SK-N-SH (cell line): Measurements from ENCODE around the gene PDILT. TPM values are rescaled to one million over a fixed set of nuclear protein-coding genes. Genes with fewer than 3 reads are reported as not detected.
"Not testable (repeated sequence)": the region's sequence is repeated elsewhere in the genome, so short reads cannot be mapped to it uniquely, and the experiment has no call there.

Experiments
- CTCF ChIA-PET: fragments of 300-600, 350-600 bp; formaldehyde crosslinking; extraction: SDS; loops from one replicate; lab custom pipeline; 2021; lab: Yijun Ruan, JAX
- POLR2A ChIA-PET: fragments of 350-600 bp; sonication (Branson Sonifier 250); formaldehyde crosslinking; extraction: SDS; loops from one replicate; lab custom pipeline; 2020; ENCODE audit warnings: antibody characterized with exemption, inconsistent platforms; lab: Yijun Ruan, JAX
- DNase-seq: peaks from one replicate; pipeline ENCODE4 v3.0.0; 2012
- H2AFZ ChIP-seq: fragments of 200-600 bp; sonication (generic); 2 replicates; pipeline ENCODE4 v1.8.1; 2016; ENCODE audit warnings: antibody characterized with exemption, mild to moderate bottlenecking, low read depth
- H3F3A ChIP-seq: fragments of 200-600 bp; sonication (generic); replicated peaks from 2 replicates; pipeline ENCODE3; 2016; ENCODE audit warnings: antibody characterized with exemption, mild to moderate bottlenecking; ENCODE audit not compliant: insufficient read depth
- H3K27ac ChIP-seq, 2 experiments: fragments of 200-500 bp in 1 of 2; fragments of 200-600 bp in 1 of 2; sonication (Bioruptor generic) in 1 of 2; sonication (generic), shearing (Covaris generic) in 1 of 2; 2 replicates each; pipeline versions ENCODE4 v1.5.1 to v1.6.1; 2014 to 2016; ENCODE audit warnings: low read depth in 2 of 2, inconsistent platforms in 1 of 2, low read length in 1 of 2, mild to moderate bottlenecking in 1 of 2, mixed read lengths in 1 of 2
- H3K27me3 ChIP-seq: fragments of 200-600 bp; sonication (generic), shearing (Covaris generic); 2 replicates; pipeline ENCODE4 v1.6.1; 2016; ENCODE audit warnings: mixed run types; ENCODE audit not compliant: insufficient read depth
- H3K36me3 ChIP-seq, 2 experiments: fragments of 200-500 bp in 1 of 2; fragments of 200-600 bp in 1 of 2; sonication (Bioruptor generic) in 1 of 2; sonication (generic) in 1 of 2; replicated peaks in 1 of 2; 2 replicates each; pipeline versions ENCODE3 to v1.5.1; 2014 to 2016; ENCODE audit warnings: low read length in 1 of 2, mild to moderate bottlenecking in 1 of 2; ENCODE audit not compliant: insufficient read depth in 2 of 2, control insufficient read depth in 1 of 2
- H3K4me1 ChIP-seq, 2 experiments: fragments of 200-500 bp in 1 of 2; fragments of 200-600 bp in 1 of 2; sonication (Bioruptor generic) in 1 of 2; sonication (generic), shearing (Covaris generic) in 1 of 2; 2 replicates each; pipeline versions ENCODE4 v1.5.1 to v1.6.1; 2014 to 2016; ENCODE audit warnings: low read depth in 1 of 2, low read length in 1 of 2, mixed run types in 1 of 2; ENCODE audit not compliant: insufficient read depth in 2 of 2, control insufficient read depth in 1 of 2
- H3K4me2 ChIP-seq: fragments of 200-600 bp; sonication (generic), shearing (Covaris generic); 2 replicates; pipeline ENCODE4 v1.6.1; 2017; ENCODE audit warnings: mixed run types
- H3K4me3 ChIP-seq, 2 experiments: fragments of 200-500 bp in 1 of 2; fragments of 200-600 bp in 1 of 2; sonication (Bioruptor generic) in 1 of 2; sonication (generic), shearing (Covaris generic) in 1 of 2; 2 replicates each; pipeline versions ENCODE4 v1.5.1 to v1.8.1; 2014 to 2016; ENCODE audit warnings: low read depth in 2 of 2, inconsistent platforms in 1 of 2, low read length in 1 of 2, mild to moderate bottlenecking in 1 of 2, mixed read lengths in 1 of 2, moderate library complexity in 1 of 2
- H3K79me2 ChIP-seq: fragments of 200-600 bp; sonication (generic); 2 replicates; pipeline ENCODE4 v1.8.1; 2017; ENCODE audit warnings: mild to moderate bottlenecking; ENCODE audit not compliant: insufficient read depth
- H3K9ac ChIP-seq: fragments of 200-600 bp; sonication (generic); 2 replicates; pipeline ENCODE4 v1.6.1; 2017; ENCODE audit warnings: mixed run types
- H3K9me2 ChIP-seq: fragments of 200-600 bp; sonication (generic); 2 replicates; pipeline ENCODE4 v1.6.1; 2017; ENCODE audit warnings: mixed run types
- H3K9me3 ChIP-seq: fragments of 200-600 bp; sonication (generic); 2 replicates; pipeline ENCODE4 v1.6.1; 2017; ENCODE audit warnings: mixed run types, mild to moderate bottlenecking, moderate library complexity
- H4K20me1 ChIP-seq: fragments of 200-600 bp; sonication (generic); 2 replicates; pipeline ENCODE4 v1.6.1; 2017; ENCODE audit warnings: mild to moderate bottlenecking, mixed run types; ENCODE audit not compliant: insufficient read depth
- CHD2 ChIP-seq: fragments of 150-350 bp; IDR thresholded peaks from 2 replicates; pipeline ENCODE4 v1.6.1; 2018; ENCODE audit warnings: low read length; ENCODE audit not compliant: partially characterized antibody
- ELF1 ChIP-seq: IDR thresholded peaks from 2 replicates; pipeline ENCODE4 v1.4.0; 2012
- WGBS: methylation state at CpG from one replicate; pipeline ENCODE4 v1.1.6; 2017; ENCODE audit warnings: low lambda C conversion rate; 5-methylcytosine and 5-hydroxymethylcytosine counted together
- polyA plus RNA-seq, 3 experiments: library from polyadenylated mRNA; depleted of rRNA; stranded (reverse); fragments of >200 nt; gene quantifications; 2 replicates each; pipeline ENCODE4 v1.2.3, GENCODE V29; 2012
- TF ChIP-seq, protein P1 (sequence below): fragments of 200-600 bp; sonication (generic); IDR thresholded peaks from 2 replicates; pipeline ENCODE4 v1.6.1; 2017; ENCODE audit warnings: antibody characterized with exemption, mild to moderate bottlenecking, moderate library complexity
- TF ChIP-seq, protein P2 (sequence below): IDR thresholded peaks from 2 replicates; pipeline ENCODE4 v1.6.1; 2012; ENCODE audit warnings: mild to moderate bottlenecking, low read depth, low read length, moderate library complexity
- TF ChIP-seq, protein P3 (sequence below): fragments of 150-350 bp; IDR thresholded peaks from 2 replicates; pipeline ENCODE4 v1.6.1; 2017; ENCODE audit warnings: antibody characterized with exemption, low read length, low read depth, borderline replicate concordance

Gene PDILT
- polyA plus RNA-seq, 1 of the 3 experiments (the other 2 are of a cell fraction), result not detected

DNA sequence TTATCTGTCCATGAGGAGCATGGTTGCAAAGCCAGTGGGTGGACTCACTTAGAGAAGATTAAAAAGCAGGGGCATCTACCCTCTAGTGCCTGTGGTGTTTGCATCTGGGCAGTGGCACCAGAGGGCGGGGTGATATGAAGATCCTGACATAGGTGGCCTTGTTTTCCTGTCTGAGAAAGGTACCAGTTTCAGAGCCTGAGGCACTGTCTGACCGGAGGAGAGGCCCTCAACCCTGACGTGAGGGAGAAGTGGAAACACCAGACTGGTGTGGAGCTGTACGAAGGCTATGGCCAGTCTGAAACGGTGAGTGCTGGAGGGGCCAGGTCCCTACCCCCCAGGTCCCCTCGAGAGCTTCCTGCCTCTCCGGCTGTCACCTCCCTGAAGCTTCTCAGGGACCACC is 25.0 kb upstream of the PDILT start:
- H3K27ac ChIP-seq, H3K9me3 ChIP-seq, CTCF ChIA-PET, H3K4me2 ChIP-seq, H3K79me2 ChIP-seq, H3F3A ChIP-seq, H3K36me3 ChIP-seq, H3K4me3 ChIP-seq, DNase-seq, H3K4me1 ChIP-seq, H2AFZ ChIP-seq, H3K9me2 ChIP-seq, H3K27me3 ChIP-seq, H3K9ac ChIP-seq, POLR2A ChIA-PET, H4K20me1 ChIP-seq: not testable (repeated sequence)
- 13% methylated on average over 6 of the region's 7 CpGs for WGBS

DNA sequence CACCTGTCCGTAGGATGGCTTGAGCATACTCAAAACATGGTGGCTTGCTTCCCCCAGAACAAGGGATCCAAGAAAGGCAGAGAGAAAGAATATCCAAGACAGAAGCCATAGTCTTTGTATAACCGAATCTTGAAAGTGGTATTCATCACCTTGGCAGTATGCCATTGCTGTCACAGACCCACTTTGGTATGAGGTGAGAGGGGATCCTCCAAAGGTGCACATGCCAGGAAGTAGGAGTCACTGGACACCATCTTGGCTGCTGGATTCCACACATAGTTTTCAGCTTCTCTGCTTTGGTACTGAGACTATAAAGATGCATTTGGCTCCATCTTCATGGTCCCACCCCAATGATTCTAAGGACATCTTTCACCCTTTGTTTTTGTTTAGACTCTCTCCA is 22.9 kb upstream of the PDILT start:
- CTCF ChIA-PET, POLR2A ChIA-PET, H3K9me2 ChIP-seq, H3F3A ChIP-seq, H3K9me3 ChIP-seq, H2AFZ ChIP-seq, H3K79me2 ChIP-seq, H3K9ac ChIP-seq, H4K20me1 ChIP-seq, H3K36me3 ChIP-seq, H3K27ac ChIP-seq, H3K4me2 ChIP-seq, DNase-seq, H3K4me1 ChIP-seq, H3K27me3 ChIP-seq, H3K4me3 ChIP-seq: not testable (repeated sequence)
- WGBS, result 0% methylated on average over 2 of the region's 2 CpGs

DNA sequence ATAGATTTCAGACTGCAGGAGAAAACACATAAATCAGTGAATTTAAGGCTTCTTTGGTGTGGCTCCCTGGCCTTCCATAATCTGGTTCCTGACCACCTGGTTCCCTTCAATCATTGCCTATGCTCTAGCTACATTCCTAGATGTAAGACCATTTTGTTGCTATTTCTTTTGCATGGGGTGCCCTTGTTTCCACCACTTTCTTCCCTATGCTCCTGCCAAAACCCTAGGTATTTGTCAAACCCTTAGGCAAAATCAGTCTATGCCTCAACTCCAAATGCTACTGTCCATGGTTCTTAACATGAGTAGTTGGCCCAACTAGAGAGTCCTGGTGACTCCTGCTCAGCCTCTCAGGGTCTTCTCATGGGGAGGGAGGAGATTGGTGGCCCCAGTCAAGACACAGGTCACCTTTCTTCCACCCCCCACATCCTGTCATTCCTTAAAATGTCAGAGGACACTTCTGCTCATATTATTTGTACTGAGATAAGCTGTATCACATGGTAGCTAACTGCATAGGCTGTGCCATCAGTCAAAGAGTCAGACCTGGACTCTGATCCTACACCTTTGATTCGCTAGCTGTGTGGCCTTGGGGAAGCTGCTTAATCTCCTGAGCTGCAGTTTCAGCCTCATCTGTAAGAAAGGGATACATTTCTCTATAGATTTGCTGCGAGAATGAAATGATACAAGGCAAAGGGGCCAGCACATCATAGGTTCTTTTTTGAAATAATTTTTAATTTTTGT is 19.8 kb upstream of the PDILT start:
- no peak for DNase-seq
- Histone ChIP-seq H3F3A (no peaks in the 10 kb centered on the region), H3K79me2 (no peaks in the 10 kb centered on the region), H3K27me3 (no peaks in the 10 kb centered on the region), H3K9me2 (no peaks in the 10 kb centered on the region), H3K27ac (no peak overlapping the region), H3K4me2 (no peak overlapping the region), H3K9me3 (no peaks in the 10 kb centered on the region), H4K20me1 (no peaks in the 10 kb centered on the region), H3K4me1 (no peaks in the 10 kb centered on the region), H3K36me3 (no peaks in the 10 kb centered on the region), H3K9ac (no peak overlapping the region), H2AFZ (no peak overlapping the region), H3K4me3 (no peak overlapping the region)
- ChIA-PET CTCF (no interaction called here), POLR2A (no interaction called here)
- TF ChIP-seq ELF1 (no peak), CHD2 (no peak)
- TF ChIP-seq, protein P1, sequence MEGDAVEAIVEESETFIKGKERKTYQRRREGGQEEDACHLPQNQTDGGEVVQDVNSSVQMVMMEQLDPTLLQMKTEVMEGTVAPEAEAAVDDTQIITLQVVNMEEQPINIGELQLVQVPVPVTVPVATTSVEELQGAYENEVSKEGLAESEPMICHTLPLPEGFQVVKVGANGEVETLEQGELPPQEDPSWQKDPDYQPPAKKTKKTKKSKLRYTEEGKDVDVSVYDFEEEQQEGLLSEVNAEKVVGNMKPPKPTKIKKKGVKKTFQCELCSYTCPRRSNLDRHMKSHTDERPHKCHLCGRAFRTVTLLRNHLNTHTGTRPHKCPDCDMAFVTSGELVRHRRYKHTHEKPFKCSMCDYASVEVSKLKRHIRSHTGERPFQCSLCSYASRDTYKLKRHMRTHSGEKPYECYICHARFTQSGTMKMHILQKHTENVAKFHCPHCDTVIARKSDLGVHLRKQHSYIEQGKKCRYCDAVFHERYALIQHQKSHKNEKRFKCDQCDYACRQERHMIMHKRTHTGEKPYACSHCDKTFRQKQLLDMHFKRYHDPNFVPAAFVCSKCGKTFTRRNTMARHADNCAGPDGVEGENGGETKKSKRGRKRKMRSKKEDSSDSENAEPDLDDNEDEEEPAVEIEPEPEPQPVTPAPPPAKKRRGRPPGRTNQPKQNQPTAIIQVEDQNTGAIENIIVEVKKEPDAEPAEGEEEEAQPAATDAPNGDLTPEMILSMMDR, result no peak
- TF ChIP-seq, protein P2, sequence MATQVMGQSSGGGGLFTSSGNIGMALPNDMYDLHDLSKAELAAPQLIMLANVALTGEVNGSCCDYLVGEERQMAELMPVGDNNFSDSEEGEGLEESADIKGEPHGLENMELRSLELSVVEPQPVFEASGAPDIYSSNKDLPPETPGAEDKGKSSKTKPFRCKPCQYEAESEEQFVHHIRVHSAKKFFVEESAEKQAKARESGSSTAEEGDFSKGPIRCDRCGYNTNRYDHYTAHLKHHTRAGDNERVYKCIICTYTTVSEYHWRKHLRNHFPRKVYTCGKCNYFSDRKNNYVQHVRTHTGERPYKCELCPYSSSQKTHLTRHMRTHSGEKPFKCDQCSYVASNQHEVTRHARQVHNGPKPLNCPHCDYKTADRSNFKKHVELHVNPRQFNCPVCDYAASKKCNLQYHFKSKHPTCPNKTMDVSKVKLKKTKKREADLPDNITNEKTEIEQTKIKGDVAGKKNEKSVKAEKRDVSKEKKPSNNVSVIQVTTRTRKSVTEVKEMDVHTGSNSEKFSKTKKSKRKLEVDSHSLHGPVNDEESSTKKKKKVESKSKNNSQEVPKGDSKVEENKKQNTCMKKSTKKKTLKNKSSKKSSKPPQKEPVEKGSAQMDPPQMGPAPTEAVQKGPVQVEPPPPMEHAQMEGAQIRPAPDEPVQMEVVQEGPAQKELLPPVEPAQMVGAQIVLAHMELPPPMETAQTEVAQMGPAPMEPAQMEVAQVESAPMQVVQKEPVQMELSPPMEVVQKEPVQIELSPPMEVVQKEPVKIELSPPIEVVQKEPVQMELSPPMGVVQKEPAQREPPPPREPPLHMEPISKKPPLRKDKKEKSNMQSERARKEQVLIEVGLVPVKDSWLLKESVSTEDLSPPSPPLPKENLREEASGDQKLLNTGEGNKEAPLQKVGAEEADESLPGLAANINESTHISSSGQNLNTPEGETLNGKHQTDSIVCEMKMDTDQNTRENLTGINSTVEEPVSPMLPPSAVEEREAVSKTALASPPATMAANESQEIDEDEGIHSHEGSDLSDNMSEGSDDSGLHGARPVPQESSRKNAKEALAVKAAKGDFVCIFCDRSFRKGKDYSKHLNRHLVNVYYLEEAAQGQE, result 0 out of 2 replicates have a peak, but pooled peaks have one; percentile 56
- TF ChIP-seq, protein P3, sequence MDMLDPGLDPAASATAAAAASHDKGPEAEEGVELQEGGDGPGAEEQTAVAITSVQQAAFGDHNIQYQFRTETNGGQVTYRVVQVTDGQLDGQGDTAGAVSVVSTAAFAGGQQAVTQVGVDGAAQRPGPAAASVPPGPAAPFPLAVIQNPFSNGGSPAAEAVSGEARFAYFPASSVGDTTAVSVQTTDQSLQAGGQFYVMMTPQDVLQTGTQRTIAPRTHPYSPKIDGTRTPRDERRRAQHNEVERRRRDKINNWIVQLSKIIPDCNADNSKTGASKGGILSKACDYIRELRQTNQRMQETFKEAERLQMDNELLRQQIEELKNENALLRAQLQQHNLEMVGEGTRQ, result no peak
- 8% methylated on average over 2 of the region's 2 CpGs for WGBS

DNA sequence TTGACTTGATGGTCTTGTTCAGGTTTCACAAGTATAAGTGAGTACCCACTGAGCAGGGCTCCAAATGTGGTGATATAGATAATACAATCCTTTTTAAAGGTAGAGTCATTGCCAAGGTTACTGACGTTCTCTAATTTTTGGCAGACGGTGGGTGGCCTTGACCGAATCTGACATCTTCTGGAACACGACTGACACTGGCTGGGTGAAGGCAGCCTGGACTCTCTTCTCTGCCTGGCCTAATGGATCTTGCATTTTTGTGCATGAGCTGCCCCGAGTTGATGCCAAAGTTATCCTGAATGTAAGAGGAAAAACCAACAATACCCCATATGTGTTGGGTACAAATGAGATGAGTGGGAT is 19.2 kb upstream of the PDILT start:
- CTCF ChIA-PET, H3K27me3 ChIP-seq, H3K36me3 ChIP-seq, H3K79me2 ChIP-seq, POLR2A ChIA-PET, H3K9me2 ChIP-seq, H3K4me1 ChIP-seq, H3F3A ChIP-seq, H3K4me3 ChIP-seq, H4K20me1 ChIP-seq, DNase-seq, H3K9me3 ChIP-seq, H3K27ac ChIP-seq, H3K4me2 ChIP-seq, H3K9ac ChIP-seq, H2AFZ ChIP-seq: not testable (repeated sequence)
- WGBS, result 33% methylated on average over 5 of the region's 5 CpGs
